Measurements from ENCODE around the gene SRD5A2.

SRD5A2 gene

DNA sequence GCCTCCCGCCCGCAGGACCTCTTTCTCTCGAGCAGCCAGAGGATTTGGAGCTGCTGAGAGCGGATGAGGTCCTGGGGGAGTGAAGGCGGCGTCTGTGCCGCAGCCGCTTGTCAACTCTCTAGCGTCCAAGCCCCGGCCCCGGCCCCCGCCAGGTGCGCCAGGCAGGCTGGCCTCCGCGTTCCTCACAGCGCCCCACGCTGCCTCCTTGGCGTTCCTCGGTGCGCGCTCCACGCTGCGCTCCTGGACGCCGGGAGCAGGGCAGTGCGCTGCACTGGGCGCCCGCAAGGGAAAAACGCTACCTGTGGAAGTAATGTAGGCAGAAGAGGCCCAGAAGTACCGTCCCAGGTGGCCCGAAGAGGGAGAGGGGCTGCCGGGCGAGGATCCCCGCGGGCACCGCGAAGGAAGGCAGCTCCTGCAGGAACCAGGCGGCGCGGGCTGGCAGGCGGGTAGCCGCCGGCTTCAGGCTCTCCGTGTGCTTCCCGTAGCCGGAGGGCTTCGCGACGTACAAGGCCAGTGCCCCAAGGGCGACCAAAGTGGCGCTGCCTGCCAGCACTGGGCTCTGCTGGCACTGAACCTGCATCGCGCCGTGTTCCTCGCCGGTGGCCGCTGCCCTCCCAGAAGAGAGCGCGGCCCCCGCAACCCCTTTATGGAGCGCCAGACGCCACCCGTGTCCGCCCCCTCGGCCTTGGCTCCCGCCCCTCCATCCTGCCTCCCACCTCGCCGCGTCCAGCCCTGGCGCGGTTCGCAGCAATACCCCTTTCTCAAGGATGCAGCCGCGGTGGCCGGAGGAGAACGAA, at the start of gene SRD5A2:
Gene SRD5A2 (minus strand): TSS at position 618 of the 797 bp plus-strand sequence. CDS start 38 bp downstream, at position 580.
- POLR2A ChIA-PET = no interaction called here
- no peak for DNase-seq (ENCODE audit: extremely low spot score)
- CTCF ChIA-PET = no interaction called here
- TF ChIP-seq ZNF384 (IDR thresholded peaks at IDR 0.05) (no peak), TARDBP (IDR thresholded peaks at IDR 0.05) (no peak), SUZ12 (IDR thresholded peaks at IDR 0.05) (no peak), FOXA1 (IDR thresholded peaks at IDR 0.05) (no peak), BHLHE40 (IDR thresholded peaks at IDR 0.05; ENCODE audit: borderline replicate concordance) (no peak), LEF1 (IDR thresholded peaks at IDR 0.05; ENCODE audit: borderline replicate concordance) (no peak), SP1 (IDR thresholded peaks at IDR 0.05) (no peak), L3MBTL2 (conservative IDR thresholded peaks at IDR 0.05) (no peak), FOXK2 (IDR thresholded peaks at IDR 0.05) (no peak), FOXM1 (IDR thresholded peaks at IDR 0.05; ENCODE audit: borderline replicate concordance) (no peak), CTBP1 (IDR thresholded peaks at IDR 0.05; ENCODE audit: borderline replicate concordance) (no peak), ELF4 (IDR thresholded peaks at IDR 0.05) (no peak), HDGF (IDR thresholded peaks at IDR 0.05; ENCODE audit: borderline replicate concordance) (no peak), NFRKB (IDR thresholded peaks at IDR 0.05) (no peak), ARNT (IDR thresholded peaks at IDR 0.05) (no peak)
- TF ChIP-seq, protein P1, sequence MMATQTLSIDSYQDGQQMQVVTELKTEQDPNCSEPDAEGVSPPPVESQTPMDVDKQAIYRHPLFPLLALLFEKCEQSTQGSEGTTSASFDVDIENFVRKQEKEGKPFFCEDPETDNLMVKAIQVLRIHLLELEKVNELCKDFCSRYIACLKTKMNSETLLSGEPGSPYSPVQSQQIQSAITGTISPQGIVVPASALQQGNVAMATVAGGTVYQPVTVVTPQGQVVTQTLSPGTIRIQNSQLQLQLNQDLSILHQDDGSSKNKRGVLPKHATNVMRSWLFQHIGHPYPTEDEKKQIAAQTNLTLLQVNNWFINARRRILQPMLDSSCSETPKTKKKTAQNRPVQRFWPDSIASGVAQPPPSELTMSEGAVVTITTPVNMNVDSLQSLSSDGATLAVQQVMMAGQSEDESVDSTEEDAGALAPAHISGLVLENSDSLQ (IDR thresholded peaks at IDR 0.05) = no peak

GRCh38 chr2:31606509-31606908, 25.8 kb upstream of the SRD5A2 start:
- CTCF ChIA-PET = no interaction called here
- TF ChIP-seq, protein P1 (IDR thresholded peaks at IDR 0.05) = no peak
- TF ChIP-seq LEF1 (IDR thresholded peaks at IDR 0.05; ENCODE audit: borderline replicate concordance) = no peak
- TF ChIP-seq TARDBP (IDR thresholded peaks at IDR 0.05) = no peak
- TF ChIP-seq FOXM1 (IDR thresholded peaks at IDR 0.05; ENCODE audit: borderline replicate concordance) = no peak
- TF ChIP-seq SP1 (IDR thresholded peaks at IDR 0.05) = no peak
- no peak for TF ChIP-seq SUZ12 (IDR thresholded peaks at IDR 0.05)
- TF ChIP-seq BHLHE40 (IDR thresholded peaks at IDR 0.05; ENCODE audit: borderline replicate concordance) = no peak
- no peak for TF ChIP-seq CTBP1 (IDR thresholded peaks at IDR 0.05; ENCODE audit: borderline replicate concordance)
- TF ChIP-seq HDGF (IDR thresholded peaks at IDR 0.05; ENCODE audit: borderline replicate concordance) = no peak
- no peak for TF ChIP-seq L3MBTL2 (conservative IDR thresholded peaks at IDR 0.05)
- TF ChIP-seq FOXA1 (IDR thresholded peaks at IDR 0.05) = no peak
- TF ChIP-seq ARNT (IDR thresholded peaks at IDR 0.05) = no peak
- no peak for DNase-seq (ENCODE audit: extremely low spot score)
- POLR2A ChIA-PET = no interaction called here

GRCh38 chr2:31598694-31599093, 18.0 kb upstream of the SRD5A2 start:
- ChIA-PET CTCF (no interaction called here), POLR2A (no interaction called here)
- TF ChIP-seq SP1 (IDR thresholded peaks at IDR 0.05) (no peak), FOXM1 (IDR thresholded peaks at IDR 0.05; ENCODE audit: borderline replicate concordance) (no peak), CTBP1 (IDR thresholded peaks at IDR 0.05; ENCODE audit: borderline replicate concordance) (no peak)
- TF ChIP-seq, protein P1 (IDR thresholded peaks at IDR 0.05) = no peak
- DNase-seq (ENCODE audit: extremely low spot score) = no peak

DNA sequence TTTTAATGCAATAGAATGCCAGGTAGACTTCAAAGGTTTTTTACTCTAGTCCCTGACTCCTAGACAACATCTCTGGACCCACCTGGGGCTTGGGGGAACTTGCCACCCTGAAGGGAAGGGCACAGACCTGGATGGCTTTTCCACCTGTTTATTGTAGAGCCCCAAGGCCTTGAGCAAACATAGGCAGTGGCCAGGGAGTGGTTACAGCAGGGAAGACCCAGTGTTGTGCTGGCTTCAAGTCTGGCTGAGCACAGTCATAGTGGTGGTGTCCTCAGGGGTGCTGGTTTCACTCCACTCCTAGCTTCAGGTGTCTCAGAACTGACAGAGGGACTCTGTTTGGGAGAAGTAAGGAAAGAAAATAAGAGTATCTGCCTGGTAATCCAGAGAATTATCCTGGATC, 5.5 kb upstream of the SRD5A2 start:
- ChIA-PET CTCF (no interaction called here), POLR2A (no interaction called here)
- no peak for DNase-seq (ENCODE audit: extremely low spot score)
- TF ChIP-seq FOXM1 (IDR thresholded peaks at IDR 0.05; ENCODE audit: borderline replicate concordance) (no peak), HDGF (IDR thresholded peaks at IDR 0.05; ENCODE audit: borderline replicate concordance) (no peak)

GRCh38 chr2:31581124-31581795, 522 bp upstream of the SRD5A2 start:
- no peak for DNase-seq (ENCODE audit: extremely low spot score)
- ChIA-PET POLR2A (no interaction called here), CTCF (no interaction called here)
- TF ChIP-seq ELF4 (IDR thresholded peaks at IDR 0.05) (no peak), NFRKB (IDR thresholded peaks at IDR 0.05) (no peak), LEF1 (IDR thresholded peaks at IDR 0.05; ENCODE audit: borderline replicate concordance) (no peak), FOXK2 (IDR thresholded peaks at IDR 0.05) (no peak), BHLHE40 (IDR thresholded peaks at IDR 0.05; ENCODE audit: borderline replicate concordance) (no peak), SP1 (IDR thresholded peaks at IDR 0.05) (no peak), ZNF384 (IDR thresholded peaks at IDR 0.05) (no peak), TARDBP (IDR thresholded peaks at IDR 0.05) (no peak), ARNT (IDR thresholded peaks at IDR 0.05) (no peak), HDGF (IDR thresholded peaks at IDR 0.05; ENCODE audit: borderline replicate concordance) (no peak), FOXM1 (IDR thresholded peaks at IDR 0.05; ENCODE audit: borderline replicate concordance) (no peak), CTBP1 (IDR thresholded peaks at IDR 0.05; ENCODE audit: borderline replicate concordance) (no peak), SUZ12 (IDR thresholded peaks at IDR 0.05) (no peak), L3MBTL2 (conservative IDR thresholded peaks at IDR 0.05) (no peak), FOXA1 (IDR thresholded peaks at IDR 0.05) (no peak)
- TF ChIP-seq, protein P1 (IDR thresholded peaks at IDR 0.05) = no peak
